ENCODE data around the gene RETREG1.

RETREG1 gene

DNA sequence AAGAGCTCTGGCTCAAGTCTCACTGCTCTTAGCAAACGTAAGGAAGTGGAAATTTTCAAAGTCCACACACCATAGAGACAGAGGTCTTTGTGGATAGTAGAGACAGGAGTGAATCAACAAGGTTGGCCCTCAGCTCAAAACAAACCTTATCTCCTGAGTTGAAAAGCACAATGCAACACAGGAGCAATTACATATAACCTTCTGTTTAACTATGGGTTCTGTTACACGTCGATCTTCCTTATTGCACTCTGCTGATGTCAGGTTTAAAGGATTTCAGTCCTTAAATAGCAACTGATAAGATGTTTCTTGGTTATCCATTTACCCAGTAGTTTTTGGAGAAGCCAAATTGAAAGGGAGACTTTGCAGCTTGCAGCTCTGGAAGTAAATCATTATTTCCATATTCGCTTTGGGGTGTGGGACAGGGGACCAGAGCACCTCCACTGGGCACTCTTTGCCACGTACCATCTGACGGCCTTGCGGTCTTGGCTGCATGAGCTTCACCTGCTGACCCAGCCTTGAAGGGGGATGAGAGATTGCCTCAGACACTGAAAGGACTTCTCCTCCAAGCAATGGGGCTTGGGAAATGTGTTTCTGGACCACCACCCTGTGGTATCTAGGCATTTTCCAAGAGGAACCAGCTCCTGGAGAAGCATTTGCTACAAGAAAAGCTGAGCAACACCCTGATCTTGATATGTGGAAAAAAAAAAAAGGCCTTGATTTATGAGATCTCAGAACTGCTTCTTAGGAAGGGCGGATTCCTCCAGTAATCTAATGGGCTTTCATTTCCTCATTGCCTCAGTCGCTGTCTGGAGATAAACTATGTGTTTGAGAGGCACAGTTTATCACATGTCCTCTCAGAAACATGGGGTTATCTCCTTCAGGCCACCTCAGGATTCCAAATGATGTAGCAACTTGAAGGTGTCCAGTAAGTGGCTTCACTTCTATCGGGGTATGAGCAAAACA is 95.0 kb downstream of the RETREG1 start:
- TF ChIP-seq, protein P1, sequence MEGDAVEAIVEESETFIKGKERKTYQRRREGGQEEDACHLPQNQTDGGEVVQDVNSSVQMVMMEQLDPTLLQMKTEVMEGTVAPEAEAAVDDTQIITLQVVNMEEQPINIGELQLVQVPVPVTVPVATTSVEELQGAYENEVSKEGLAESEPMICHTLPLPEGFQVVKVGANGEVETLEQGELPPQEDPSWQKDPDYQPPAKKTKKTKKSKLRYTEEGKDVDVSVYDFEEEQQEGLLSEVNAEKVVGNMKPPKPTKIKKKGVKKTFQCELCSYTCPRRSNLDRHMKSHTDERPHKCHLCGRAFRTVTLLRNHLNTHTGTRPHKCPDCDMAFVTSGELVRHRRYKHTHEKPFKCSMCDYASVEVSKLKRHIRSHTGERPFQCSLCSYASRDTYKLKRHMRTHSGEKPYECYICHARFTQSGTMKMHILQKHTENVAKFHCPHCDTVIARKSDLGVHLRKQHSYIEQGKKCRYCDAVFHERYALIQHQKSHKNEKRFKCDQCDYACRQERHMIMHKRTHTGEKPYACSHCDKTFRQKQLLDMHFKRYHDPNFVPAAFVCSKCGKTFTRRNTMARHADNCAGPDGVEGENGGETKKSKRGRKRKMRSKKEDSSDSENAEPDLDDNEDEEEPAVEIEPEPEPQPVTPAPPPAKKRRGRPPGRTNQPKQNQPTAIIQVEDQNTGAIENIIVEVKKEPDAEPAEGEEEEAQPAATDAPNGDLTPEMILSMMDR (IDR thresholded peaks at IDR 0.05; ENCODE audit: insufficient read depth, low read depth, low read length, missing control alignments) = no peak

DNA sequence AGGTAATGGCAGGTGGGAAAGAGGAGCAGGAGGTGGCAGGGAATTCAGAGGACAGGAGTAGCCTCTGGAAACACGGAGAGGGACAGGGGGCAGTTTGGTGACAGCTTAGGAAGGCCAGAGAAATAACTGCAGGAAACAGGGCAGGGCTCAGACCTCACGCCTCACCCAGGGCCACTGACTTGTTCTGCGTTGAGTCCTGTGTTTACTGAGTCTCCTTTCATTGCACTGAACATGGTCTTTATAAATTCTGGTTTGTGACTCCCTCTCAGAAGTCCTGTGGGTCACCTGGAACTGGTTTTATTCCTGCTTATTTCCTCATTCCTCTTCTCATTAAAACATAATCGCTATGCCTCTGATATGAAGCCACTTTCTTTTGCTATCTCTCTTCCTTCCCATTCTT is 96.0 kb downstream of the RETREG1 start:
- no peak for DNase-seq (ENCODE audit: low read depth)
- TF ChIP-seq, protein P1 (IDR thresholded peaks at IDR 0.05; ENCODE audit: insufficient read depth, low read depth, low read length, missing control alignments) = no peak
- H3K4me3 ChIP-seq (ENCODE audit: low read length) = no peak overlapping the region

More for the DNA sequence above, 95.0 kb downstream of the RETREG1 start:
- no peak for DNase-seq (ENCODE audit: low read depth)
- H3K4me3 ChIP-seq (ENCODE audit: low read length) = no peak overlapping the region

DNA sequence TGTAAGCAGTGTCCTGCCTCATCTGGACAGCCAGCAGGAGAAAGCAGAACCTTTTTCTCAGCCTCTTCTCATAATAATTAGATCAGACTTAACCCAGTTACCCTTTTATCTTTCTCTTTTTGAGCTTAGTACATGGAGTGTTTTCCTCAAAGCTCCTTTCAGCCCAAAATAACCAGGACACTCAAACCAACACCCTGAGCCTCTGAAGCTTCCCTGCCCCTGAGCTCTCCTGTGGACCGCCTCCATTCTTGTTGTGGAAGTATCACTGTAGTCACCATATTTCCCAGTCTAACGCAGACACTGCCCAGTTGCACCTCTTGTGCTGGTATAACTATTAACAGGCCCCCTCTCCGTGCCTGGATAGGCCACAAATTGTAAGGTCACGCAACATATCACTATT is 97.4 kb downstream of the RETREG1 start:
- no peak for DNase-seq (ENCODE audit: low read depth)
- TF ChIP-seq, protein P1 (IDR thresholded peaks at IDR 0.05; ENCODE audit: insufficient read depth, low read depth, low read length, missing control alignments) = no peak
- H3K4me3 ChIP-seq (ENCODE audit: low read length) = no peak overlapping the region

DNA sequence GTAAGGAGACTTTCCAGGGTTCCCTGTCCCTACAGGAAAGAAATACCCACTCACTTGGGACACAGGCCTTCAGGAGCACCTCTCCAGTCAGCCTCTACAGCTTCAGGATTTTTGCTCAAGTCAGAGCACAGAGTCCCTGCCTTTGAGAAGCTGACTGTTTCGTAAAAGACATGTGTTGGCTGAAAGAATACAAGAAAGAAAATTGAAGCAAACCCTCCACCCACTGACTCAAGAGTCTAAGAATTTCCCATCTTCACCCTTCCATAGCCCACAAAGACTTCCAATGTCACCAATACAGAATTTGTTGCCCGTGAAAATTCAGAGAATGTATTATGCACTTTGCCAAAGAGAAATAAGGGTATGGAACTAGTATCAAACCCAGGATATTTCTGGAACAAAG is 98.2 kb downstream of the RETREG1 start:
- TF ChIP-seq, protein P1 (IDR thresholded peaks at IDR 0.05; ENCODE audit: insufficient read depth, low read depth, low read length, missing control alignments) = no peak
- no peak for DNase-seq (ENCODE audit: low read depth)
- no peak overlapping the region for H3K4me3 ChIP-seq (ENCODE audit: low read length)

DNA sequence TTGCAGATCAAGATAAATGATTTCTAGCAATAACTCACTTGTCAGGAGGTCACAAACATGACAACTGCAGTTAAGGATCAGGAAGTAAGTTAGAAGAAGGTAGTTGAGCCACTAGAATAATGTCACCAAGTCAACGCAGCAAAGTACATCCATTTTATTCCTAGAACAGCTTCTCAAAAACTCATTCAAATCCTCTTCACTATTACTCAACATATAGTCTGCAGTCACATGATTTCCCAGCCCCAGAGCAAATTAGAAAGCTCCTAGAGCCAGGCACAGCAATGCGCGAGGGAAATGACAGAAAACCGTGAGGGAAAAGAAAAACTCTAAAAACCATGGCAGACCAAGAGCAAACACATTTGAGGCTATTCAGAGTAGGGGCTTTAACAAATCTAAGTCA is 101.3 kb downstream of the RETREG1 start:
- TF ChIP-seq, protein P1 (IDR thresholded peaks at IDR 0.05; ENCODE audit: insufficient read depth, low read depth, low read length, missing control alignments) = no peak
- no peak overlapping the region for H3K4me3 ChIP-seq (ENCODE audit: low read length)
- DNase-seq (ENCODE audit: low read depth) = no peak

DNA sequence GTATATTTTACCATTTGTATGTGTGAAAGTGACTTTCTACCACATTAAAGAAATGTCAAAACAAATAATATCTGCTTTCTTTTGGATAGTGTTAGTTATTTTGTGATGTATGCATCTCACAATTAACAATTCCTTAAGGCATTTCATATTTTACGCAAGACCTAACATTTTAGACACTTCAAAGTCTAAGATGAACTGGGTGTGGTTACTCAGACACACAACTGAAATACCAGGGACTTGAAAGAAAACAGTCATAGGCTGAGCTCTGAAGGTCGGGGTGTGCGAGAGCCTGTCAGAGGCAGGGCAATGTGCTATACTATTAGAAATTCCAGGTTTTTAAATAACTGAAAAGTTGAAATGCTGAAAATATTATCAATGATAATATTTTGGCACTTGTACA is 106.7 kb downstream of the RETREG1 start:
- H3K4me3 ChIP-seq (ENCODE audit: low read length) = no peak overlapping the region
- DNase-seq (ENCODE audit: low read depth) = no peak
- TF ChIP-seq, protein P1 (IDR thresholded peaks at IDR 0.05; ENCODE audit: insufficient read depth, low read depth, low read length, missing control alignments) = no peak

Data from epithelial cell of esophagus (primary cell).